SU-DHL-6 (cell line): ENCODE data around the gene NIM1K.

Experiments
- H2AFZ ChIP-seq: fragments of 200-600 bp; sonication (generic); 2 replicates; pipeline ENCODE4 v1.6.1; 2014; ENCODE audit warnings: low read depth, mild to moderate bottlenecking, moderate library complexity, mixed read lengths, antibody characterized with exemption, low read length; ENCODE audit not compliant: severe bottlenecking
- H3F3A ChIP-seq: fragments of 200-600 bp; shearing (Covaris generic); 2 replicates; pipeline ENCODE4 v1.6.0; 2016; ENCODE audit warnings: antibody characterized with exemption, mild to moderate bottlenecking; ENCODE audit not compliant: insufficient read depth
- H3K27ac ChIP-seq: fragments of 200-600 bp; sonication (generic); 2 replicates; pipeline ENCODE4 v1.5.1; 2016; ENCODE audit warnings: low read depth, mild to moderate bottlenecking, low read length, moderate library complexity, mixed read lengths
- H3K27me3 ChIP-seq: fragments of 200-600 bp; sonication (generic), shearing (Covaris generic); 2 replicates; pipeline ENCODE4 v1.6.0; 2014; ENCODE audit warnings: mild to moderate bottlenecking, low read length
- H3K36me3 ChIP-seq: fragments of 200-600 bp; sonication (generic); 2 replicates; pipeline ENCODE4 v1.6.1; 2014; ENCODE audit warnings: mild to moderate bottlenecking, low read length, mixed read lengths
- H3K4me2 ChIP-seq: fragments of 300-600, 200-600 bp; shearing (Covaris generic), sonication (generic); 2 replicates; pipeline ENCODE4 v1.6.0; 2014; ENCODE audit warnings: low read length, low read depth, mild to moderate bottlenecking; ENCODE audit not compliant: poor library complexity, severe bottlenecking
- H3K4me3 ChIP-seq: fragments of 200-600 bp; sonication (generic); 2 replicates; pipeline ENCODE4 v1.5.1; 2014; ENCODE audit warnings: antibody characterized with exemption, low read length, mild to moderate bottlenecking, mixed read lengths; ENCODE audit not compliant: insufficient read depth, poor library complexity, severe bottlenecking
- H3K79me2 ChIP-seq: fragments of 200-600 bp; sonication (generic); 2 replicates; pipeline ENCODE4 v1.6.1; 2014; ENCODE audit warnings: mild to moderate bottlenecking, low read length, moderate library complexity; ENCODE audit not compliant: insufficient read depth
- H3K9ac ChIP-seq: fragments of 200-600 bp; sonication (generic); 2 replicates; pipeline ENCODE4 v1.7.0; 2014; ENCODE audit warnings: mild to moderate bottlenecking, low read length
- H3K9me2 ChIP-seq: fragments of 200-600 bp; sonication (generic); replicated peaks from 2 replicates; pipeline ENCODE4 v1.6.1; 2014; ENCODE audit warnings: low read length; ENCODE audit not compliant: insufficient read depth
- H3K9me3 ChIP-seq: fragments of 200-600 bp; sonication (generic); 2 replicates; pipeline ENCODE4 v1.6.1; 2014; ENCODE audit warnings: low read length, mixed read lengths; ENCODE audit not compliant: insufficient read depth
- H4K20me1 ChIP-seq: fragments of 200-600 bp; sonication (generic); 2 replicates; pipeline ENCODE4 v1.6.1; 2014; ENCODE audit warnings: low read depth, mild to moderate bottlenecking, antibody characterized with exemption, low read length, moderate library complexity, mixed read lengths
- CTCF ChIP-seq: fragments of 200-600 bp; sonication (generic); IDR thresholded peaks from one replicate; pipeline ENCODE4 v1.5.1; 2017; ENCODE audit warnings: antibody characterized with exemption, mild to moderate bottlenecking, low read length, moderate library complexity; ENCODE audit not compliant: insufficient read depth, poor library complexity, severe bottlenecking
- EZH2phosphoT487 ChIP-seq: fragments of 200-600 bp; sonication (generic), shearing (Covaris generic); conservative IDR thresholded peaks from 2 replicates; pipeline ENCODE4 v1.6.1; 2018; ENCODE audit warnings: mild to moderate bottlenecking, antibody characterized with exemption, low read length, moderate library complexity, mixed read lengths

NIM1K gene

GRCh38 chr5:43313854-43314457 is 121.9 kb downstream of the NIM1K start:
- Histone ChIP-seq H3K9ac (peak overlapping the region; percentile 35), H3K4me2 (peak overlapping the region; percentile 56), H4K20me1 (peaks cover 33% of the 10 kb centered on the region), H3K27me3 (no peaks in the 10 kb centered on the region), H3K36me3 (peaks cover 29% of the 10 kb centered on the region), H2AFZ (peak overlapping the region; percentile 15), H3K79me2 (peaks cover 42% of the 10 kb centered on the region), H3K4me3 (peak overlapping the region; percentile 6), H3K9me3 (no peaks in the 10 kb centered on the region), H3F3A (no peaks in the 10 kb centered on the region), H3K27ac (peak overlapping the region; percentile 89), H3K9me2 (no peaks in the 10 kb centered on the region)
- TF ChIP-seq EZH2phosphoT487: no peak
- TF ChIP-seq CTCF: no peak

- Histone ChIP-seq H3K36me3 (peaks cover 22% of the 10 kb centered on the region), H3K27ac (peak overlapping the region; percentile 89), H3K9me2 (no peaks in the 10 kb centered on the region), H3F3A (no peaks in the 10 kb centered on the region), H3K9me3 (no peaks in the 10 kb centered on the region), H3K4me2 (peak overlapping the region; percentile 56), H3K79me2 (peaks cover 35% of the 10 kb centered on the region), H3K4me3 (no peak overlapping the region), H4K20me1 (peaks cover 25% of the 10 kb centered on the region), H3K9ac (no peak overlapping the region), H2AFZ (peak overlapping the region; percentile 15), H3K27me3 (no peaks in the 10 kb centered on the region)
- no peak for TF ChIP-seq CTCF
- TF ChIP-seq EZH2phosphoT487: no peak
These were observed 122.7 kb downstream of the NIM1K start for GRCh38 chr5:43314724-43315123.

- H3K9me3 ChIP-seq: no peaks in the 10 kb centered on the region
- H3K9ac ChIP-seq: no peak overlapping the region
- H3K4me3 ChIP-seq: no peak overlapping the region
- H2AFZ ChIP-seq: no peak overlapping the region
- no peaks in the 10 kb centered on the region for H3K9me2 ChIP-seq
- peaks cover 29% of the 10 kb centered on the region for H3K79me2 ChIP-seq
- H4K20me1 ChIP-seq: peaks cover 20% of the 10 kb centered on the region
- no peaks in the 10 kb centered on the region for H3F3A ChIP-seq
- H3K27ac ChIP-seq: no peak overlapping the region
- H3K4me2 ChIP-seq: no peak overlapping the region
- H3K36me3 ChIP-seq: peaks cover 20% of the 10 kb centered on the region
- H3K27me3 ChIP-seq: no peaks in the 10 kb centered on the region
- TF ChIP-seq CTCF (no peak), EZH2phosphoT487 (no peak)
These were observed 123.2 kb downstream of the NIM1K start for GRCh38 chr5:43315263-43315662.
